K562 (cell line): Measurements from ENCODE around the gene PIP4K2A. TPM values are rescaled to one million over a fixed set of nuclear protein-coding genes. Genes with fewer than 3 reads are reported as not detected.

Experiments used
- ATAC-seq: fragments of 200-7000 bp; cut with Tn5 transposase; 3 replicates; pipeline ENCODE4 v1.9.1; 2020; ENCODE audit warnings: moderate library complexity
- BruUV-seq: library from RNA; stranded (reverse); fragments of 400-500 nt; replicated peaks from 2 replicates; lab custom pipeline; 2021; lab: Mats Ljungman, UMichigan
- CTCF ChIA-PET: fragments of 300-600 bp; formaldehyde crosslinking; extraction: SDS; loops from one replicate; lab custom pipeline; 2021; ENCODE audit warnings: low intra/inter-chr PET ratio; lab: Yijun Ruan, JAX
- POLR2A ChIA-PET: fragments of 300-600, 350-650 bp; sonication (Branson Sonifier 250); formaldehyde crosslinking; extraction: SDS; loops from one replicate; lab custom pipeline; 2021; ENCODE audit warnings: antibody characterized with exemption, inconsistent platforms; lab: Yijun Ruan, JAX
- DNase-seq, 4 experiments: peaks; one replicate each; pipeline versions ENCODE4 v3.0.0 to v3.0.0-alpha.2; 2011 to 2018; ENCODE audit warnings: low spot score in 3 of 4, mixed read lengths in 3 of 4; ENCODE audit errors: extremely low read depth in 1 of 4
- FAIRE-seq: peaks from 2 replicates; lab custom pipeline; 2011; peaks lifted over from hg19 to GRCh38; lab: Jason Lieb, UNC
- H2AFZ ChIP-seq: 2 replicates; pipeline ENCODE4 v1.6.0; 2011; ENCODE audit warnings: low read depth, low read length, control low read depth, inconsistent platforms
- H3K27ac ChIP-seq: fragments of 200-600 bp; 3 replicates; pipeline ENCODE4 v1.8.0; 2011; ENCODE audit warnings: low read depth, mild to moderate bottlenecking, control low read depth, inconsistent platforms, low read length, moderate library complexity, mixed read lengths; ENCODE audit errors: extremely low read depth
- H3K27me3 ChIP-seq, 2 experiments: fragments of 300-600 bp in 1 of 2; 2 replicates in 1 of 2; 3 replicates in 1 of 2; pipeline versions ENCODE4 v1.6.0 to v1.8.0; 2011; ENCODE audit warnings: inconsistent platforms in 2 of 2, low read length in 2 of 2, mild to moderate bottlenecking in 1 of 2, mixed read lengths in 1 of 2, moderate library complexity in 1 of 2; ENCODE audit not compliant: control insufficient read depth in 2 of 2, insufficient read depth in 2 of 2
- H3K36me3 ChIP-seq: fragments of 300-600 bp; 3 replicates; pipeline ENCODE4 v1.8.0; 2011; ENCODE audit warnings: mild to moderate bottlenecking, low read length, inconsistent platforms; ENCODE audit not compliant: control insufficient read depth, insufficient read depth
- H3K4me1 ChIP-seq, 2 experiments: fragments of 200-600 bp in 1 of 2; replicated peaks in 1 of 2; 2 replicates in 1 of 2; 3 replicates in 1 of 2; pipeline versions ENCODE4 v1.5.1 to v1.8.0; 2011; ENCODE audit warnings: inconsistent platforms in 2 of 2, low read length in 2 of 2, mild to moderate bottlenecking in 1 of 2, mixed read lengths in 1 of 2, moderate library complexity in 1 of 2; ENCODE audit not compliant: control insufficient read depth in 2 of 2, insufficient read depth in 2 of 2
- H3K4me2 ChIP-seq: 2 replicates; pipeline ENCODE4 v1.6.1; 2011; ENCODE audit warnings: low read length, control low read depth, inconsistent platforms, mixed read lengths; ENCODE audit not compliant: insufficient read depth
- H3K4me3 ChIP-seq: fragments of 200-600 bp; sonication (generic), shearing (Covaris generic); 2 replicates; pipeline ENCODE4 v1.5.1; 2016; ENCODE audit warnings: control low read depth, inconsistent platforms
- H3K79me2 ChIP-seq: fragments of 200-600 bp; 3 replicates; pipeline ENCODE4 v1.8.0; 2011; ENCODE audit warnings: low read length, inconsistent platforms; ENCODE audit not compliant: control insufficient read depth, insufficient read depth
- H3K9ac ChIP-seq, 2 experiments: 2 replicates each; pipeline versions ENCODE4 v1.6.0 to v1.6.1; 2011; ENCODE audit warnings: low read depth in 2 of 2, low read length in 2 of 2, control low read depth in 1 of 2, inconsistent platforms in 1 of 2, mild to moderate bottlenecking in 1 of 2, mixed read lengths in 1 of 2; ENCODE audit not compliant: insufficient read depth in 1 of 2
- H3K9me1 ChIP-seq: one replicate; pipeline ENCODE4 v1.6.0; 2011; ENCODE audit warnings: inconsistent platforms, mild to moderate bottlenecking, low read length, moderate library complexity; ENCODE audit not compliant: control insufficient read depth, insufficient read depth
- H3K9me3 ChIP-seq: replicated peaks from 2 replicates; pipeline ENCODE4 v1.5.1; 2011; ENCODE audit warnings: low read depth, low read length, inconsistent platforms; ENCODE audit not compliant: control insufficient read depth, insufficient read depth
- H4K20me1 ChIP-seq: replicated peaks from 2 replicates; pipeline ENCODE4 v1.6.1; 2011; ENCODE audit warnings: low read length, inconsistent platforms, mixed read lengths; ENCODE audit not compliant: control insufficient read depth, insufficient read depth
- ATF7 ChIP-seq: fragments of 450-650 bp; IDR thresholded peaks from 2 replicates; pipeline ENCODE4 v1.7.1; 2014; ENCODE audit warnings: mild to moderate bottlenecking, moderate library complexity
- DPF2 ChIP-seq: fragments of 450-650 bp; IDR thresholded peaks from 2 replicates; pipeline ENCODE4 v1.6.1; 2016
- MAFG ChIP-seq: fragments of 450-650 bp; conservative IDR thresholded peaks from 2 replicates; pipeline ENCODE4 v1.6.1; 2016; ENCODE audit warnings: missing genetic modification characterization, missing compliant biosample characterization
- MEF2D ChIP-seq: conservative IDR thresholded peaks from 2 replicates; pipeline ENCODE4 v1.6.1; 2016; ENCODE audit warnings: low read depth, missing genetic modification characterization, missing compliant biosample characterization
- NR4A1 ChIP-seq, 2 experiments: fragments of 250-450 bp in 1 of 2; fragments of 450-650 bp in 1 of 2; sonication (Bioruptor Pico) in 1 of 2; IDR thresholded peaks; 2 replicates each; pipeline versions ENCODE4 v1.4.0 to v1.6.1; 2016 to 2020; ENCODE audit warnings: mild to moderate bottlenecking in 2 of 2, missing compliant biosample characterization in 1 of 2, missing genetic modification characterization in 1 of 2, moderate library complexity in 1 of 2
- ZC3H8 ChIP-seq: fragments of 450-650 bp; IDR thresholded peaks from 2 replicates; pipeline ENCODE4 v1.6.1; 2017
- ZNF589 ChIP-seq: fragments of 200-800 bp; sonication (Bioruptor generic); IDR thresholded peaks from 2 replicates; pipeline ENCODE4 v1.6.1; 2016; ENCODE audit warnings: low read depth, missing genetic modification characterization, missing compliant biosample characterization
- WGBS: fragments of 100-300 bp; shearing (Covaris generic); methylation state at CpG from one replicate; pipeline ENCODE4 v1.1.6; 2016; ENCODE audit warnings: low coverage, mixed read lengths; ENCODE audit not compliant: insufficient coverage; ENCODE audit errors: missing lambda C conversion rate; 5-methylcytosine and 5-hydroxymethylcytosine counted together
- in situ Hi-C: fragments of 300-500 bp; cut with MboI; formaldehyde crosslinking; loops from 4 replicates; pipeline ENCODE4 v1.15.0; 2018; ENCODE audit warnings: inconsistent platforms, mixed read lengths
- intact Hi-C: fragments of 100-400 bp; cut with micrococcal nuclease; formaldehyde crosslinking; loops from 2 replicates; pipeline ENCODE4 v1.14.2; 2022
- polyA plus RNA-seq, 8 experiments: library from polyadenylated mRNA; depleted of rRNA in 4 of 8; stranded (reverse) in 5 of 8; unstranded in 3 of 8; fragments of >200 nt; fragmentation: Nextera tagmentation in 2 of 8; fragmentation: Illumina TruSeq in 1 of 8; extraction: Ambion mirVana in 2 of 8; extraction: Trizol in 1 of 8; gene quantifications; 2 replicates each; pipeline versions ENCODE4 v1.2.1 to v1.2.3, GENCODE V29; 2011 to 2014; ENCODE audit warnings: inconsistent platforms in 1 of 8, missing spikeins in 1 of 8
- total RNA-seq, 7 experiments: library from RNA; depleted of rRNA in 6 of 7; stranded (reverse); fragments of >200 nt in 6 of 7; fragmentation: Illumina TruSeq in 2 of 7; extraction: Trizol in 2 of 7; gene quantifications; 2 replicates each; pipeline versions ENCODE4 v1.2.1 to v1.2.3, GENCODE V29; 2011 to 2021; ENCODE audit warnings: low replicate concordance in 1 of 7
- TF ChIP-seq, protein P1 (sequence below): fragments of 450-650 bp; formaldehyde crosslinking; conservative IDR thresholded peaks from 2 replicates; pipeline ENCODE4 v1.4.0; 2022; ENCODE audit warnings: mild to moderate bottlenecking, missing genetic modification characterization

PIP4K2A gene
- total and polyA plus RNA-seq, 9 of the 15 experiments (the other 6 are each of a cell fraction or from before 2014, with no cell fraction given): 35.6 to 117 (median 71.9) TPM

DNA sequence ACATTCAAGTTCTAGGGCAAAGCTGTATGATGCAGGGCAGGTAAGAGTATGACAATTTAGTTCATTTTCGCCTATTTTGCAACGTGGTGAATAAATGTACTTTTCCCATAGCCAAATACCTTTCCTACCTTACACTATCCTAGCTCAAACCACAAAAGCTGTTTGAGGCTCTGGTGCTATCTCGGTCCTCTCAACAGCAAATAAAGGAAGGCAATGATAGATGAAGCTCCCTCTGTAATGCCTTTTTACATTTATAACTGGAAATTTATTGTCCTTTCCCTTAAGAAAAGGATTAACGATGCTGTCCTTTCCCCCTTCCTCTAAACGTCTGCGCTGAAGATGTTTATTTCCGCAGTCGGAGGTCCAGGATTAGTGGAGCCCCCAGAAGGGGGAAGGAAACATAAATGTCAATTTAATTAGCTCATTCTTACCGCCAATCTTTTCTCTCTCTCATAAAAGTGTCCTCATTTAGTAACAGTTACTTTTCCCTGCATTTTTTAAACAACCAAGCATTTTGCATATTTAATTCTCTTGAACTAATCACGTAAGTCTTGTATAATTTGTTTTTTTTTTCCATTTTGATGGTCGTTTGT is 114.6 kb downstream of the PIP4K2A start (continued):
- TF ChIP-seq NR4A1 (CRISPR knock-in tag; IDR thresholded peaks at IDR 0.05): no peak
- no peak for TF ChIP-seq NR4A1 (tag; IDR thresholded peaks at IDR 0.05)
- no peak for TF ChIP-seq ZC3H8
- no peak for TF ChIP-seq ZNF589 (CRISPR knock-in tag)
- no peak for TF ChIP-seq ATF7
- TF ChIP-seq, all 486 proteins: peak for 0

DNA sequence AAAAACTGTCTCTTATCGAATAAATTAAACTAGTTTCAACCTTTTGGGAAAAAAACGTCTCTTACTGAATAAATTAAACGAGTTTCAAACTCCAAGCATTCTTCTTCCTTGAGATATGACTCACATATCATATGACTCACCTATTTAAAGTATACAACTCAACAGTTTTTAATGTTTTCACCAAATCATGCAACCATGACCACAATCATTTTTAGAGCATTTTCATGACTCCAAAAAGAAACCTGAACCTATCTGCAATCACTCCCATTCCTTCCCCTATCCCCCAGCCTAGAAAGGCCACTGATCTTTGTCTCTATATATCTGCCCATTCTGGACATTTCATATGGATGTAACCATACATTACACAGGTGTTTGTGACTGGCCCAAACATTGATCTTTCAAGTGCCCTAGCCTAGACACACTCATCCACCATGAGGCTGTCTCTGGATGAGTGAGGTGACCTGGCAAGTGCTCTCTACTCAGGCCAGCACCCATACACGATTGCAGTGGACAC is 115.3 kb downstream of the PIP4K2A start:
- BruUV-seq: no TSS peak
- in situ Hi-C loops (no loop called here), intact Hi-C loops (no loop called here)
- Histone ChIP-seq H3K36me3 (peaks cover 55% of the 10 kb centered on the region), H3K9ac (no peak overlapping the region), H3K79me2 (peaks cover 30% of the 10 kb centered on the region), H3K9me1 (no peaks in the 10 kb centered on the region), H3K4me3 (no peak overlapping the region), H3K27ac (peak overlapping the region; percentile 57; the same call in 2 of the 3 replicates), H3K27me3 (no peaks in the 10 kb centered on the region), H2AFZ (no peak overlapping the region), H3K4me1 (peaks cover 0 to 17% of the 10 kb centered on the region in 2 experiments; a peak in 3 of 5 replicates), H4K20me1 (no peaks in the 10 kb centered on the region), H3K9me3 (no peaks in the 10 kb centered on the region), H3K4me2 (no peak overlapping the region; the same call in 1 of the 2 replicates)
- DNase-seq (peak in 3 of 4 experiments; percentile 16 to 33 (median 19)), FAIRE-seq (peak; percentile 46), ATAC-seq (peak; percentile 79)
- ChIA-PET POLR2A (interaction anchor here (0.7 to 0.8 kb wide), 2 partner anchors 9 to 21 kb away, joined by 3 to 6 read pairs; no protein-coding TSS in a partner anchor), CTCF (interaction anchor here (0.7 kb wide), 1 partner anchor 469 kb away, joined by 3 read pairs; no protein-coding TSS in a partner anchor)
- 23% methylated on average over 4 of the region's 4 CpGs for WGBS
- TF ChIP-seq MAFG (tag) (peak; percentile 37; the same call in 1 of the 2 replicates), MEF2D (tag) (0 out of 2 replicates have a peak, but pooled peaks have one; percentile 45), DPF2 (peak; percentile 65)
- TF ChIP-seq, protein P1, sequence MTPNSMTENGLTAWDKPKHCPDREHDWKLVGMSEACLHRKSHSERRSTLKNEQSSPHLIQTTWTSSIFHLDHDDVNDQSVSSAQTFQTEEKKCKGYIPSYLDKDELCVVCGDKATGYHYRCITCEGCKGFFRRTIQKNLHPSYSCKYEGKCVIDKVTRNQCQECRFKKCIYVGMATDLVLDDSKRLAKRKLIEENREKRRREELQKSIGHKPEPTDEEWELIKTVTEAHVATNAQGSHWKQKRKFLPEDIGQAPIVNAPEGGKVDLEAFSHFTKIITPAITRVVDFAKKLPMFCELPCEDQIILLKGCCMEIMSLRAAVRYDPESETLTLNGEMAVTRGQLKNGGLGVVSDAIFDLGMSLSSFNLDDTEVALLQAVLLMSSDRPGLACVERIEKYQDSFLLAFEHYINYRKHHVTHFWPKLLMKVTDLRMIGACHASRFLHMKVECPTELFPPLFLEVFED (CRISPR knock-in tag): 0 out of 2 replicates have a peak, but pooled peaks have one; percentile 19
